NT2/D1 (cell line): ENCODE data around the gene POLR3F.

Source experiments
- SUZ12 ChIP-seq: IDR thresholded peaks from 2 replicates; pipeline ENCODE4 v1.6.1; 2011; ENCODE audit not compliant: insufficient read length, insufficient read depth; ENCODE audit errors: extremely low read depth
- YY1 ChIP-seq: IDR thresholded peaks from 2 replicates; pipeline ENCODE4 v1.6.1; 2011; ENCODE audit not compliant: insufficient read length, insufficient read depth
- ZNF274 ChIP-seq: IDR thresholded peaks from 2 replicates; pipeline ENCODE4 v1.6.1; 2011; ENCODE audit warnings: mild to moderate bottlenecking, low read depth, low read length

GRCh38 chr20:18527339-18527738, 60.1 kb downstream of the POLR3F start:
- TF ChIP-seq YY1 (no peak), SUZ12 (no peak), ZNF274 (no peak)
